GM23338 (cell line): ENCODE data around the gene RAB11FIP3. TPM values are rescaled to one million over a fixed set of nuclear protein-coding genes. Genes with fewer than 3 reads are reported as not detected.

Experiments
- ATAC-seq: fragments of 200-7000 bp; cut with Tn5 transposase; 3 replicates; pipeline ENCODE4 v1.9.1; 2020
- DNase-seq: peaks from one replicate; pipeline ENCODE4 v3.0.0-alpha.2; 2015; ENCODE audit warnings: low spot score
- H2AFZ ChIP-seq: fragments of 200-600 bp; sonication (generic); 2 replicates; pipeline ENCODE4 v1.8.0; 2016; ENCODE audit warnings: antibody characterized with exemption, mild to moderate bottlenecking, moderate library complexity
- H3F3A ChIP-seq: fragments of 200-600 bp; sonication (generic); replicated peaks from 2 replicates; pipeline ENCODE4 v1.8.0; 2017; ENCODE audit warnings: antibody characterized with exemption, mixed run types, low read depth
- H3K27ac ChIP-seq: fragments of 200-600 bp; sonication (generic); 2 replicates; pipeline ENCODE4 v1.6.1; 2016; ENCODE audit warnings: low read depth
- H3K27me3 ChIP-seq: fragments of 200-600 bp; sonication (generic); 2 replicates; pipeline ENCODE4 v1.8.0; 2016; ENCODE audit warnings: mild to moderate bottlenecking, mixed run types, moderate library complexity; ENCODE audit not compliant: insufficient read depth
- H3K36me3 ChIP-seq: fragments of 200-600 bp; sonication (generic); 2 replicates; pipeline ENCODE4 v1.8.0; 2016; ENCODE audit warnings: mild to moderate bottlenecking; ENCODE audit not compliant: insufficient read depth
- H3K4me1 ChIP-seq: fragments of 200-600 bp; sonication (generic); 2 replicates; pipeline ENCODE4 v1.8.0; 2016; ENCODE audit warnings: mild to moderate bottlenecking, moderate library complexity; ENCODE audit not compliant: insufficient read depth
- H3K4me2 ChIP-seq: fragments of 200-600 bp; sonication (generic); 2 replicates; pipeline ENCODE4 v1.7.1; 2017; ENCODE audit warnings: mixed run types
- H3K4me3 ChIP-seq: fragments of 200-600 bp; sonication (generic); 2 replicates; pipeline ENCODE4 v1.6.1; 2016; ENCODE audit warnings: mixed run types
- H3K79me2 ChIP-seq: fragments of 200-600 bp; sonication (generic); replicated peaks from 2 replicates; pipeline ENCODE4 v1.8.0; 2017; ENCODE audit warnings: mild to moderate bottlenecking; ENCODE audit not compliant: insufficient read depth
- H3K9me2 ChIP-seq: fragments of 200-600 bp; sonication (generic); 2 replicates; pipeline ENCODE4 v1.8.0; 2017; ENCODE audit not compliant: insufficient read depth
- H4K20me1 ChIP-seq: fragments of 200-600 bp; sonication (generic); replicated peaks from 2 replicates; pipeline ENCODE4 v1.8.0; 2017; ENCODE audit warnings: mild to moderate bottlenecking; ENCODE audit not compliant: insufficient read depth
- H3K27ac Mint-ChIP-seq: 2 replicates; pipeline ENCODE4 v1.8.0; 2020; ENCODE audit warnings: inconsistent platforms, mild to moderate bottlenecking, moderate library complexity, mixed read lengths
- H3K27me3 Mint-ChIP-seq: 3 replicates; pipeline ENCODE4 v1.8.0; 2022; ENCODE audit warnings: low read depth, mild to moderate bottlenecking, moderate library complexity, mixed read lengths, inconsistent platforms; ENCODE audit not compliant: insufficient read depth, poor library complexity
- H3K36me3 Mint-ChIP-seq: 3 replicates; pipeline ENCODE4 v1.8.0; 2021; ENCODE audit warnings: low read depth, mild to moderate bottlenecking, inconsistent platforms, moderate library complexity, mixed read lengths
- H3K4me1 Mint-ChIP-seq: 3 replicates; pipeline ENCODE4 v1.8.0; 2020; ENCODE audit warnings: mild to moderate bottlenecking, inconsistent platforms, mixed read lengths
- H3K4me3 Mint-ChIP-seq: 3 replicates; pipeline ENCODE4 v1.8.0; 2021; ENCODE audit warnings: moderate library complexity, mild to moderate bottlenecking, inconsistent platforms, mixed read lengths
- H3K9me3 Mint-ChIP-seq: 3 replicates; pipeline ENCODE4 v1.8.0; 2020; ENCODE audit warnings: moderate library complexity, mild to moderate bottlenecking, inconsistent platforms, mixed read lengths
- CREB1 ChIP-seq: fragments of 250-450 bp; sonication (Bioruptor Pico); IDR thresholded peaks from 2 replicates; pipeline ENCODE4 v1.5.0; 2020; ENCODE audit warnings: low read depth, mild to moderate bottlenecking, moderate library complexity
- CTCF ChIP-seq, 2 experiments: fragments of 200-600 bp in 1 of 2; sonication (generic) in 1 of 2; conservative IDR thresholded peaks; 2 replicates each; pipeline versions ENCODE4 v1.5.1 to v1.6.1; 2016 to 2017; ENCODE audit warnings: antibody characterized with exemption in 2 of 2, low read depth in 2 of 2, mild to moderate bottlenecking in 2 of 2, moderate library complexity in 1 of 2
- ETS1 ChIP-seq: IDR thresholded peaks from 2 replicates; pipeline ENCODE4 v1.6.1; 2016; ENCODE audit warnings: antibody characterized with exemption
- EZH2 ChIP-seq: fragments of 200-600 bp; sonication (generic); IDR thresholded peaks from one replicate; pipeline ENCODE4 v1.8.0; 2017; ENCODE audit warnings: antibody characterized with exemption, mild to moderate bottlenecking, low read depth; ENCODE audit not compliant: unreplicated experiment
- EZH2phosphoT487 ChIP-seq: fragments of 200-600 bp; sonication (generic); IDR thresholded peaks from one replicate; pipeline ENCODE4 v1.8.1; 2018; ENCODE audit warnings: antibody characterized with exemption; ENCODE audit not compliant: unreplicated experiment
- JUNB ChIP-seq: IDR thresholded peaks from one replicate; pipeline ENCODE4 v1.6.1; 2016; ENCODE audit warnings: antibody characterized with exemption; ENCODE audit not compliant: unreplicated experiment
- NANOG ChIP-seq: IDR thresholded peaks from 2 replicates; pipeline ENCODE4 v1.6.1; 2016; ENCODE audit warnings: antibody characterized with exemption, borderline replicate concordance
- POLR2AphosphoS5 ChIP-seq: IDR thresholded peaks from 2 replicates; pipeline ENCODE4 v1.6.1; 2016; ENCODE audit warnings: antibody characterized with exemption, low read depth
- REST ChIP-seq: IDR thresholded peaks from one replicate; pipeline ENCODE4 v1.6.1; 2018; ENCODE audit warnings: antibody characterized with exemption; ENCODE audit not compliant: unreplicated experiment
- STAT1 ChIP-seq: IDR thresholded peaks from one replicate; pipeline ENCODE4 v1.6.1; 2016; ENCODE audit warnings: antibody characterized with exemption; ENCODE audit not compliant: unreplicated experiment
- ZNF114 ChIP-seq: fragments of 250-450 bp; sonication (Bioruptor Pico); IDR thresholded peaks from 2 replicates; pipeline ENCODE4 v1.5.0; 2020; ENCODE audit warnings: mild to moderate bottlenecking, moderate library complexity
- ZNF331 ChIP-seq: fragments of 250-450 bp; sonication (Bioruptor Pico); IDR thresholded peaks from 2 replicates; pipeline ENCODE4 v1.5.0; 2020; ENCODE audit warnings: low read depth, mild to moderate bottlenecking, moderate library complexity
- ZNF462 ChIP-seq: fragments of 250-450 bp; sonication (Bioruptor Pico); IDR thresholded peaks from 2 replicates; pipeline ENCODE4 v1.5.0; 2020; ENCODE audit warnings: mild to moderate bottlenecking, moderate library complexity
- polyA plus RNA-seq: library from polyadenylated mRNA; unstranded; fragments of >200 nt; fragmentation: Nextera tagmentation; extraction: Ambion mirVana; gene quantifications from 2 replicates; pipeline ENCODE4 v1.2.1, GENCODE V29; 2016
- total RNA-seq: library from RNA; depleted of rRNA; stranded (reverse); fragments of >200 nt; shearing (Covaris generic); gene quantifications from 2 replicates; pipeline ENCODE4 v1.2.3, GENCODE V29; 2014

Gene RAB11FIP3
- total and polyA plus RNA-seq, 2 experiments from 2014 or later: 3.2 to 29.2 TPM

- Histone ChIP-seq H3F3A (no peaks in the 10 kb centered on the region), H3K4me3 (no peak overlapping the region), H3K27ac (no peak overlapping the region), H3K4me1 (no peaks in the 10 kb centered on the region), H3K9me2 (no peaks in the 10 kb centered on the region), H3K36me3 (no peaks in the 10 kb centered on the region), H3K79me2 (no peaks in the 10 kb centered on the region), H2AFZ (no peak overlapping the region), H3K27me3 (no peaks in the 10 kb centered on the region), H4K20me1 (no peaks in the 10 kb centered on the region), H3K4me2 (no peak overlapping the region)
- TF ChIP-seq ZNF114 (CRISPR knock-in tag): no peak
- TF ChIP-seq REST: no peak
- no peak for TF ChIP-seq EZH2phosphoT487
- no peak for TF ChIP-seq ZNF331 (CRISPR knock-in tag)
- TF ChIP-seq NANOG: no peak
- TF ChIP-seq CTCF (conservative IDR thresholded peaks at IDR 0.05; ENCODE audit: low read depth in 2 of 2): no peak
- TF ChIP-seq POLR2AphosphoS5: no peak
- TF ChIP-seq ETS1: no peak
- no peak for TF ChIP-seq JUNB
- no peak for TF ChIP-seq CREB1
- no peak for TF ChIP-seq EZH2
- TF ChIP-seq STAT1: no peak
- TF ChIP-seq ZNF462 (CRISPR knock-in tag): no peak
- DNase-seq: no peak
- Mint-ChIP-seq H3K27ac (no peak overlapping the region), H3K4me3 (no peak overlapping the region), H3K9me3 (no peaks in the 10 kb centered on the region), H3K27me3 (peaks cover 14% of the 10 kb centered on the region), H3K4me1 (0 out of 3 replicates have a peak, but pooled peaks cover 2% of the 10 kb centered on the region), H3K36me3 (peaks cover 14% of the 10 kb centered on the region)
- no peak for ATAC-seq
Measured at GRCh38 chr16:518858-519257, 93.4 kb downstream of the RAB11FIP3 start.
